GM13977 (cell line): ENCODE results near the gene ARID5A.

Experiments
- DNase-seq: peaks from one replicate; pipeline ENCODE4 v3.0.0; 2012; ENCODE audit warnings: low spot score
- in situ Hi-C: fragments of 300-500 bp; cut with MboI; formaldehyde crosslinking; loops from one replicate; pipeline ENCODE4 v1.12.0; 2022; ENCODE audit warnings: low sequenced_read_pairs, low pct_unique_long_range_greater_than_20kb, mixed read lengths, inconsistent platforms; ENCODE audit not compliant: unreplicated experiment
- TF ChIP-seq, protein P1 (sequence below): IDR thresholded peaks from 2 replicates; pipeline ENCODE4 v1.5.1; 2012; ENCODE audit warnings: mild to moderate bottlenecking, control low read depth; ENCODE audit not compliant: insufficient read depth; ENCODE audit errors: extremely low read depth, missing control alignments

ARID5A gene

DNA sequence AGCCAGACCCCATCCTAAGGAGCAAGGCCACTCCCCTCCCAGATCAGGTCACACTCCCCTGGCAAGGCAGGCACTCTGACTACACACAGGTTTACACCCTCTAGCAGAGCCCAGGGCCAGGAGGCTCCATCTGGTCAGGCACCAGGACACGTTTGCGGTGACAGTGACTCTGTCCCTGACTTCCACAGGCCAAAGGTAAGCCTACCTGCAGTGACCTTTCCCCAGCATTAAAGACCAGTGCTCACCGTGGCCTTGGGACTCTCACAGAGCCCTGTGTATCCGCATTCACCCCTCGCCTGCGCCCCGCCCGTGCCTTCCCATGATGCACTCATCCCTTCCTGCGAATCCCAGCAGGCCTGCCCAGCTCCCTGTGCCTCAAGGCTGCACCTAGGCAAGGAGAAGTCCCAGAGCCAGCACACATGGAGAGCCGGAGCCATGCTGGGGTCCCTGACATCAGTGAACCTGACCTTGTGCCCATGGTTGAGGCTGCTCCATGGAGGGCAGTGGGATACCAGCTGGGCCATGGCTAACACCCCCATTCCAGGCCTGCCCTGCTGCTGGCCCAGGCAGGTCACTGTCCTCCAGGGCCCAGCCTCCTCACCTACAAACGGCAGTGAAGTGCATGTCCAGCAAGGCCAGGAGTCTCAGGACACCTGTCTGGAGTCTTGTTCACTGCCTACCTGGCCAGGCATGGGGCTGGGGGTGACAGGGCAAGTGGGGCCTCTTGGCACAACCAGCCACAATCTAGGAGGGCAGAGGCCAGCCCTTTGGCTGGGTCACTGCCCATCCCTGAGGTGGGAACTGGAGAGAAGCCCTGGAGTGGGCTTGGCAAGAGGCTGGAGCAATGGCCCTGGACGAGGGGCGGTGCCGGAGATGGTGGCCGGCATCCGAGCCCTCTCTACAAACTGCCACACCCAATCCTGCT lies 34.4 kb upstream of the ARID5A start:
- in situ Hi-C loops: no loop called here
- DNase-seq: no peak

DNA sequence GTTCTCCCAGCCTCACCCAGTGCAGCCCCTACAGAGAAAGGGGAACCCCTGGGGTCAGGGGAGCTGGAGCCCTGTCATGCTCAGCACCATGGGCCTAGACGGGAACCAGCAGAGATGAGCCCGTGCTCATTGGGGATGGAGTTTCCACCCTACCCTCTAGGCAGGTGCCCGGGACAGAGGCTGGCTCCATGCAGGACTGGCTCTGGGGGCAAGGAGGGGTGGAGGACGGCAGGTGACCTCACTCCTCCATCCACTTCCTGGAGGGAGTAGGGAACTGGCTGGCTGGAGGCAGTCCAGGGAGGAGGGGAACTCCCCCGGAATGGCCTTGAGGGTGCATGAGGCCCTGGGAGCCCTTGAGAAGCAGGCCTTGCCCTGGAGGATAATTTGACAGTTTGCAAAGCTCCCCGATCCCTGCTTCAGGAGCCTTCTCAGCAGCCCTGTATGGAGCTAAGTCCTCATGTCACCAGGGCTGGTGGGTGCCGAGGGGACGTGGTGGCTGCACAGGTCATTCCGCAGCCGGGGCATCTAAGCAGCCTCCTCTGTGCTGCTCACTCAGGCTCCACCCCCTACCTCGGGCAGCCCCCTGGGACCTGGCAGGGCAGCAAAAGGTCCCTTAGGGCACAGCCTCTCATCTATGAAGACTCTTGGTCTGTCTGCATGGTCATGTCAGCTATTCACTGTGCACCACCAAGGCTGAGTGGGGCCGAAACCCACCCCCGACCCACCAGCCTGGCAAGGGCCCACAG lies 33.5 kb upstream of the ARID5A start:
- in situ Hi-C loops: no loop called here
- no peak for DNase-seq
- TF ChIP-seq, protein P1, sequence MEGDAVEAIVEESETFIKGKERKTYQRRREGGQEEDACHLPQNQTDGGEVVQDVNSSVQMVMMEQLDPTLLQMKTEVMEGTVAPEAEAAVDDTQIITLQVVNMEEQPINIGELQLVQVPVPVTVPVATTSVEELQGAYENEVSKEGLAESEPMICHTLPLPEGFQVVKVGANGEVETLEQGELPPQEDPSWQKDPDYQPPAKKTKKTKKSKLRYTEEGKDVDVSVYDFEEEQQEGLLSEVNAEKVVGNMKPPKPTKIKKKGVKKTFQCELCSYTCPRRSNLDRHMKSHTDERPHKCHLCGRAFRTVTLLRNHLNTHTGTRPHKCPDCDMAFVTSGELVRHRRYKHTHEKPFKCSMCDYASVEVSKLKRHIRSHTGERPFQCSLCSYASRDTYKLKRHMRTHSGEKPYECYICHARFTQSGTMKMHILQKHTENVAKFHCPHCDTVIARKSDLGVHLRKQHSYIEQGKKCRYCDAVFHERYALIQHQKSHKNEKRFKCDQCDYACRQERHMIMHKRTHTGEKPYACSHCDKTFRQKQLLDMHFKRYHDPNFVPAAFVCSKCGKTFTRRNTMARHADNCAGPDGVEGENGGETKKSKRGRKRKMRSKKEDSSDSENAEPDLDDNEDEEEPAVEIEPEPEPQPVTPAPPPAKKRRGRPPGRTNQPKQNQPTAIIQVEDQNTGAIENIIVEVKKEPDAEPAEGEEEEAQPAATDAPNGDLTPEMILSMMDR: no peak

More for the DNA sequence above, 34.4 kb upstream of the ARID5A start:
- TF ChIP-seq, protein P1: no peak

GRCh38 chr2:96503637-96504243 lies 32.8 kb upstream of the ARID5A start:
- in situ Hi-C loops: no loop called here
- TF ChIP-seq, protein P1: no peak
- no peak for DNase-seq

DNA sequence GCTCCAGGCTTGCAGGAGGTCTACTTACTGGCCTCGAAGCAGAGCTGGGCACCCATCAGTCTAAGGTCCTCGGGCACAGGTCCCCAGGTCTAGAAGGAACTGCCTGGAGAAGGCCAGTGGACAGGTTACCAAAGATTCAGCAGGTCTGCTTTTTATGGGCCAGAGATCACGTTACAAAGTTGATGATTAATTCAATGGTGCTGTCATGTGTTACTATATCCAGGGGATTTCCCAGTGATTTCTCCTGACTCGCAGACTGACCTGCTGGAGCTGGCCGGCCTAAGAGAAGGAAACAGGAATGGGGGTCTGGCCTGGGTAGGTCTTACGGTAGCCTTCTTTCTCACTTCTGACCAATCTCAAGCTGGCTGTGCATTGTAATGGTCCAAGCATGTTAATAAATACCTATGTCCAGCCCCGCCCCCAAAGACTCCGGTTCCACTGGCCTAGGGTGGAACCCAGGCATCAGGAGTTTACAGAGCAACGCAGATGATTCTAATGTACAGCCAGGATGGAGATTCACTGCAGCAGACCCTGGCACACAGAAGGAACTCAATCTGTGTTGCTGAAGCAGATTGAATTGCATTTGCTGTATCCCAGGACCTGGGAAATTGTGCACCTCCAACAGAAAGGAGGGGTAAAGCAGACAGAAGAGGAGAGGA lies 31.2 kb upstream of the ARID5A start, which contains the start of gene NEURL3:
Gene NEURL3 (minus strand): TSS at position 127 of the 659 bp plus-strand sequence. CDS start 71 bp downstream, at position 56.
- TF ChIP-seq, protein P1: no peak
- in situ Hi-C loops: no loop called here
- no peak for DNase-seq

GRCh38 chr2:96506016-96506906 lies 30.3 kb upstream of the ARID5A start:
- no peak for DNase-seq
- TF ChIP-seq, protein P1: no peak
- in situ Hi-C loops: no loop called here
